Activated CD4-positive, alpha-beta T cell treated with anti-CD3 and anti-CD28 coated beads, Interleukin-2, amount 10 ng/mL, durations not matched to agents 7 days and 5 days (primary cell): ENCODE measurements around the gene LEFTY2. TPM values are rescaled to one million over a fixed set of nuclear protein-coding genes. Genes with fewer than 3 reads are reported as not detected.
"Not testable (repeated sequence)": the region's sequence is repeated elsewhere in the genome, so short reads cannot be mapped to it uniquely, and the experiment has no call there.

Experiments used
- CTCF ChIA-PET: fragments of 350-600 bp; sonication (Branson Sonifier 250); formaldehyde crosslinking; loops from one replicate; lab custom pipeline; 2021; ENCODE audit warnings: antibody characterized with exemption; lab: Charles Lee
- POLR2A ChIA-PET: fragments of 350-600 bp; sonication (Branson Sonifier 250); formaldehyde crosslinking; loops from one replicate; lab custom pipeline; 2021; ENCODE audit warnings: antibody characterized with exemption; lab: Charles Lee
- DNase-seq: peaks from one replicate; pipeline ENCODE4 v3.0.0-alpha.2; 2020
- H3K27ac Mint-ChIP-seq: one replicate; pipeline ENCODE4 v1.8.0; 2021; ENCODE audit warnings: mild to moderate bottlenecking, moderate library complexity, mixed read lengths
- H3K27me3 Mint-ChIP-seq: one replicate; pipeline ENCODE4 v1.8.0; 2021; ENCODE audit warnings: mixed read lengths
- H3K36me3 Mint-ChIP-seq: one replicate; pipeline ENCODE4 v1.8.0; 2021; ENCODE audit warnings: low read depth, mixed read lengths
- H3K4me1 Mint-ChIP-seq: one replicate; pipeline ENCODE4 v1.8.0; 2021; ENCODE audit warnings: mixed read lengths
- H3K4me3 Mint-ChIP-seq: one replicate; pipeline ENCODE4 v1.8.0; 2021; ENCODE audit warnings: mild to moderate bottlenecking, moderate library complexity, mixed read lengths
- H3K9me3 Mint-ChIP-seq: one replicate; pipeline ENCODE4 v1.8.0; 2021; ENCODE audit warnings: mixed read lengths
- total RNA-seq, 2 experiments: library from RNA; stranded (reverse); gene quantifications; one replicate each; pipeline ENCODE4 v1.2.3, GENCODE V29; 2021

LEFTY2 gene
- total RNA-seq, 2 experiments from 2014 or later: not detected

- no peak overlapping the region for H3K4me3 Mint-ChIP-seq
- H3K4me1 Mint-ChIP-seq: peaks cover 19% of the 10 kb centered on the region
- peaks cover 18% of the 10 kb centered on the region for H3K27me3 Mint-ChIP-seq
- no peaks in the 10 kb centered on the region for H3K36me3 Mint-ChIP-seq
- no peak for DNase-seq
- no peak overlapping the region for H3K27ac Mint-ChIP-seq
- CTCF ChIA-PET: interaction anchor here (1.4 kb wide), 1 partner anchor 13 kb away, joined by 3 read pairs; no protein-coding TSS in a partner anchor
- no peaks in the 10 kb centered on the region for H3K9me3 Mint-ChIP-seq
- POLR2A ChIA-PET: no interaction called here
Measured at GRCh38 chr1:225946082-225946620, 5.1 kb upstream of the LEFTY2 start.

- no peaks in the 10 kb centered on the region for H3K36me3 Mint-ChIP-seq
- no peak for DNase-seq
- ChIA-PET CTCF (interaction anchor here (1.4 to 1.7 kb wide), 2 partner anchors 12 to 35 kb away, joined by 3 to 4 read pairs; no protein-coding TSS in a partner anchor), POLR2A (interaction anchor here (0.6 kb wide), 1 partner anchor 757 kb away, joined by 3 read pairs; no protein-coding TSS in a partner anchor)
- H3K4me3 Mint-ChIP-seq: no peak overlapping the region
- peak overlapping the region; percentile 36 for H3K27ac Mint-ChIP-seq
- peaks cover 19% of the 10 kb centered on the region for H3K4me1 Mint-ChIP-seq
- peaks cover 16% of the 10 kb centered on the region for H3K27me3 Mint-ChIP-seq
- H3K9me3 Mint-ChIP-seq: no peaks in the 10 kb centered on the region
Measured at GRCh38 chr1:225945564-225945963, 4.5 kb upstream of the LEFTY2 start.

DNA sequence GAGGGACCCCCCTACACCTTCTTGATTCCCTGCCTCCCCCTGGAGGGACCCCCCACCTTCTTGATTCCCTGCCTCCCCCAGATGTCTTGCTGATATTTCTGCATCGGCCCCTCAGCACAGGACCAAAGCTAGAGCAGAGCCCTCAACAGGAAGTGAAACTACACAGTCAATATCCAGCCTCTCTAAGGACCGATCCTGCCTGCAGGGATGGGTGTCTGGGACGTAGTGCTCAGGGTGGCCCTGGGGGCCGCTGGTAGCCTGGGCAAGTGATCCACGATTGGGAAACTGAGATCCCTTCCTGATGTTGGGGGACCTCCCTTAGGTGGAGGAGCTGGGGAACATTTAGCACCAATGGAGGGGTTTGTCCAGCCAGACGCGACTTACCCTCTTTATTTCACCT, 3.9 kb upstream of the LEFTY2 start:
- Mint-ChIP-seq H3K4me1 (peaks cover 19% of the 10 kb centered on the region), H3K27me3 (peaks cover 18% of the 10 kb centered on the region), H3K36me3 (no peaks in the 10 kb centered on the region), H3K9me3 (no peaks in the 10 kb centered on the region), H3K27ac (peak overlapping the region; percentile 58), H3K4me3 (no peak overlapping the region)
- CTCF ChIA-PET: interaction anchor here (0.6 to 2.5 kb wide), 6 partner anchors 15 to 470 kb away, joined by 3 to 9 read pairs (median 4); no protein-coding TSS in a partner anchor
- peak; percentile 13 for DNase-seq
- POLR2A ChIA-PET: interaction anchor here (0.6 kb wide), 1 partner anchor 758 kb away, joined by 3 read pairs; no protein-coding TSS in a partner anchor

- no peaks in the 10 kb centered on the region for H3K9me3 Mint-ChIP-seq
- POLR2A ChIA-PET: interaction anchor here (0.7 kb wide), 1 partner anchor 21 kb away, joined by 3 read pairs; the partner anchor contains the start of gene PYCR2
Measured at GRCh38 chr1:225944387-225944786, 3.4 kb upstream of the LEFTY2 start.

GRCh38 chr1:225943582-225943981, 2.6 kb upstream of the LEFTY2 start:
- Mint-ChIP-seq H3K9me3 (no peaks in the 10 kb centered on the region), H3K27ac (no peak overlapping the region), H3K27me3 (peaks cover 14% of the 10 kb centered on the region), H3K4me1 (peaks cover 19% of the 10 kb centered on the region), H3K4me3 (no peak overlapping the region), H3K36me3 (no peaks in the 10 kb centered on the region)
- ChIA-PET CTCF (interaction anchor here (1.2 to 2.5 kb wide), 5 partner anchors 14 to 469 kb away, joined by 3 to 9 read pairs (median 4); no protein-coding TSS in a partner anchor), POLR2A (interaction anchor here (0.7 kb wide), 1 partner anchor 20 kb away, joined by 3 read pairs; the partner anchor contains the start of gene PYCR2)
- DNase-seq: no peak

More at GRCh38 chr1:225944387-225944786, 3.4 kb upstream of the LEFTY2 start:
- CTCF ChIA-PET: interaction anchor here (0.6 to 2.5 kb wide), 6 partner anchors 15 to 469 kb away, joined by 3 to 9 read pairs (median 4); no protein-coding TSS in a partner anchor
- H3K27me3 Mint-ChIP-seq: peaks cover 18% of the 10 kb centered on the region
- DNase-seq: no peak
- no peak overlapping the region for H3K4me3 Mint-ChIP-seq
- H3K4me1 Mint-ChIP-seq: peaks cover 19% of the 10 kb centered on the region
- peak overlapping the region; percentile 58 for H3K27ac Mint-ChIP-seq
- H3K36me3 Mint-ChIP-seq: no peaks in the 10 kb centered on the region

- Mint-ChIP-seq H3K27ac (no peak overlapping the region), H3K27me3 (peaks cover 9% of the 10 kb centered on the region), H3K9me3 (no peaks in the 10 kb centered on the region), H3K4me3 (no peak overlapping the region), H3K36me3 (no peaks in the 10 kb centered on the region), H3K4me1 (peaks cover 19% of the 10 kb centered on the region)
- ChIA-PET POLR2A (no interaction called here), CTCF (interaction anchor here (2.5 kb wide), 1 partner anchor 13 kb away, joined by 9 read pairs; no protein-coding TSS in a partner anchor)
- DNase-seq: no peak
Measured at GRCh38 chr1:225942574-225942973, 1.6 kb upstream of the LEFTY2 start.

DNA sequence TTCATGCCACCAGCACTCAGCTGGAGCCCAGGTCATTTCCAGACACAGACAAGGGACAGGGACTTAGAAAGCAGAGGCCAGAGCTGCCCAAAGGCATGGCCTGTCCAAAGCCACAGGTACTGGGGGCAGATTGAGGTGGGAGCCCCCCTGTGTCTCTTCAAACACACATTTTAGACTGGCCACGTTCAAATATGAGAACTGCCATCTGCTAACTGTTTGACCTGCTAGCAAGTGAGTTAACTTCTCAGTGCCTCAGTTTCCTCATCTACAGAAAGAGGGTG, 862 bp upstream of the LEFTY2 start:
- ChIA-PET POLR2A (no interaction called here), CTCF (interaction anchor here (1.0 kb wide), 1 partner anchor 18 kb away, joined by 4 read pairs; the partner anchor contains the start of gene PYCR2)
- Mint-ChIP-seq H3K4me1 (peaks cover 19% of the 10 kb centered on the region), H3K27me3 (peaks cover 4% of the 10 kb centered on the region), H3K27ac (no peak overlapping the region), H3K36me3 (no peaks in the 10 kb centered on the region), H3K4me3 (no peak overlapping the region), H3K9me3 (no peaks in the 10 kb centered on the region)
- DNase-seq: no peak

DNA sequence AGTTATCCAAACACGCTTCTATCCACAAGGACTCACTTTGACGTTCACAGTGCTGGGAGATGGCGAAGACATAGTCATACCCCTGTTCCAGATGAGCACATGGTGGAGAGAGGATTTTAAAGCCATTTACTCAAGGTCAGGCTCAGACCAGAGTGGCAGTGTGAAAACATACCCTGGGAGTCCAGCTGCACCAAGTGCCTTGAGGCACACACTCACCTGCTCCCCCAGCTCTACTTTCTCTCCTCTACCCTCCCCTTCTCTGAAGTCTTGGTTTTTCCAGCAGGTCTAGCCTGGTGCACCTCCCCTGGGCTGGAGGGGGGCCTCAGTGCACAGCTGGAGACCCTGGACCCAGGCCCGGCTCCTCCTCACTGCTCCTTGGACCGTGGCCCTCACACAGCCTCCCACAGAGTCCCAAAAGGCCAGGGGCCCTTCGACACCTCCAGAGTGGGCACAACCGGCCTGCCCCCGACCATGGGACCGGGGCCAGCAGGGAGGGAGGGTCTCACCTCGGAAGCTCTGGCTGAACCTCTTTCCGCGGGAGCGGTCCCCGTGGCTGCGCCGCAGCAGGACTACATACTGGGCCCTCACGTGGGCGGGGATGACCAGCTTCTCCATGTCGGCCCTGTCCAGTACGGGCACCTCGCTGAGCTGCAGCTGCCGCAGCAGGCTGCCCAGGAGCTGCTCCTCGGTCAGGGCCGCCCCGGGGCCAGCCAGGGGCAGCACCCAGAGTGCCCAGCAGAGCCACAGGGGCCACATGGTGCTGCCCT, 452 bp downstream of the LEFTY2 start:
- Mint-ChIP-seq H3K27me3 (peaks cover 2% of the 10 kb centered on the region), H3K27ac (no peak overlapping the region), H3K9me3 (no peaks in the 10 kb centered on the region), H3K4me1 (peaks cover 19% of the 10 kb centered on the region), H3K36me3 (no peaks in the 10 kb centered on the region), H3K4me3 (no peak overlapping the region)
- POLR2A ChIA-PET: no interaction called here
- CTCF ChIA-PET: interaction anchor here (1.0 kb wide), 1 partner anchor 17 kb away, joined by 4 read pairs; the partner anchor contains the start of gene PYCR2
- no peak for DNase-seq

DNA sequence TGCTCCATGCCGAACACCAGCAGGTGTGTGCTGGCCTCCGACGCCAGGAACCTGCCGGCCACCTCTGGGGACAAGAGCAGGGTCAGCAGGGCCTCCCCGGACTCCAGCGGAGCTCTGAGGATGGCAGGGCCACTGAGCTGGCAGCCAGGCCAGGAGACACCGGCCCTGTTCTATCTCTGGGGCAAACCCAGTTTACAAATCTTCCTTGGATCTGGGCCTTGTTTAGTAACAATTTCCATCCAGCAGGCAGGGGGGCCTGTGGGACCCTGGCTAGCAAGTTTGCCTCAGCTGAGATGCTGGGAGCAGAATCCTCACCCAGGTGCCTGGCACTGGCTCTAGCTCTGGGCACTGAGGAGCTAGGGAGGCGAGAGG, 1.1 kb downstream of the LEFTY2 start:
- CTCF ChIA-PET, H3K27ac Mint-ChIP-seq, H3K27me3 Mint-ChIP-seq, H3K9me3 Mint-ChIP-seq, POLR2A ChIA-PET, DNase-seq, H3K4me3 Mint-ChIP-seq, H3K36me3 Mint-ChIP-seq: not testable (repeated sequence)
- H3K4me1 Mint-ChIP-seq: peaks cover 14% of the 10 kb centered on the region

GRCh38 chr1:225939097-225939938, 1.7 kb downstream of the LEFTY2 start:
- DNase-seq, H3K27ac Mint-ChIP-seq, H3K36me3 Mint-ChIP-seq, H3K4me1 Mint-ChIP-seq, POLR2A ChIA-PET, H3K4me3 Mint-ChIP-seq, H3K9me3 Mint-ChIP-seq, H3K27me3 Mint-ChIP-seq, CTCF ChIA-PET: not testable (repeated sequence)

- Mint-ChIP-seq H3K36me3 (no peaks in the 10 kb centered on the region), H3K4me1 (peaks cover 4% of the 10 kb centered on the region), H3K4me3 (no peak overlapping the region), H3K9me3 (no peaks in the 10 kb centered on the region), H3K27ac (no peak overlapping the region), H3K27me3 (peaks cover 2% of the 10 kb centered on the region)
- no peak for DNase-seq
- CTCF ChIA-PET: interaction anchor here (1.1 to 1.3 kb wide), 3 partner anchors 13 to 15 kb away, joined by 3 to 5 read pairs (median 3); partner anchors contain the start of gene PYCR2
- POLR2A ChIA-PET: no interaction called here
Measured at GRCh38 chr1:225937048-225937968, 3.7 kb downstream of the LEFTY2 start.
